Neural cell (in vitro differentiated cells): ENCODE results near the gene MIX23. TPM values are rescaled to one million over a fixed set of nuclear protein-coding genes. Genes with fewer than 3 reads are reported as not detected.

ENCODE experiments used
- H2AFZ ChIP-seq: fragments of 200-600, 300-800 bp; sonication (generic), shearing (Covaris generic); 2 replicates; pipeline ENCODE4 v1.6.0; 2014; ENCODE audit warnings: low read depth, mild to moderate bottlenecking, antibody characterized with exemption, low read length, moderate library complexity
- H3F3A ChIP-seq: fragments of 200-600 bp; shearing (Covaris generic); 2 replicates; pipeline ENCODE4 v1.6.1; 2016; ENCODE audit warnings: mild to moderate bottlenecking, moderate library complexity, mixed read lengths, antibody characterized with exemption, low read length; ENCODE audit not compliant: insufficient read depth, poor library complexity, severe bottlenecking
- H3K27ac ChIP-seq: fragments of 200-600, 300-800 bp; sonication (generic), shearing (Covaris generic); 2 replicates; pipeline ENCODE4 v1.5.1; 2014; ENCODE audit warnings: mild to moderate bottlenecking, low read length, moderate library complexity
- H3K27me3 ChIP-seq: fragments of 300-800, 200-600 bp; sonication (generic), shearing (Covaris generic); 2 replicates; pipeline ENCODE4 v1.6.0; 2014; ENCODE audit warnings: mild to moderate bottlenecking, low read depth, low read length, moderate library complexity; ENCODE audit not compliant: insufficient read depth
- H3K36me3 ChIP-seq: fragments of 300-800, 200-600 bp; sonication (generic), shearing (Covaris generic); 2 replicates; pipeline ENCODE4 v1.5.1; 2014; ENCODE audit warnings: mild to moderate bottlenecking, antibody characterized with exemption, low read length, moderate library complexity; ENCODE audit not compliant: insufficient read depth
- H3K4me2 ChIP-seq: fragments of 300-800, 200-600 bp; sonication (generic), shearing (Covaris generic); 2 replicates; pipeline ENCODE4 v1.6.0; 2014; ENCODE audit warnings: mild to moderate bottlenecking, low read length
- H3K4me3 ChIP-seq: fragments of 300-800, 200-600 bp; sonication (generic), shearing (Covaris generic); 2 replicates; pipeline ENCODE4 v1.5.1; 2014; ENCODE audit warnings: mild to moderate bottlenecking, low read length, moderate library complexity
- H3K79me2 ChIP-seq: fragments of 200-600 bp; shearing (Covaris generic); replicated peaks from 2 replicates; pipeline ENCODE4 v1.6.0; 2014; ENCODE audit warnings: mild to moderate bottlenecking, low read length, moderate library complexity; ENCODE audit not compliant: insufficient read depth
- H3K9ac ChIP-seq: fragments of 300-800, 200-600 bp; sonication (generic), shearing (Covaris generic); 2 replicates; pipeline ENCODE4 v1.6.1; 2016; ENCODE audit warnings: mild to moderate bottlenecking, low read length, mixed read lengths
- H3K9me2 ChIP-seq: fragments of 200-600 bp; shearing (Covaris generic); 2 replicates; pipeline ENCODE4 v1.6.1; 2016; ENCODE audit warnings: mild to moderate bottlenecking, low read length, mixed read lengths; ENCODE audit not compliant: insufficient read depth
- H3K9me3 ChIP-seq: fragments of 200-600, 300-800 bp; sonication (generic), shearing (Covaris generic); 2 replicates; pipeline ENCODE4 v1.6.1; 2016; ENCODE audit warnings: mild to moderate bottlenecking, mixed run types, low read length, moderate library complexity, mixed read lengths
- H4K20me1 ChIP-seq: fragments of 200-600 bp; shearing (Covaris generic); 2 replicates; pipeline ENCODE4 v1.6.1; 2016; ENCODE audit warnings: mild to moderate bottlenecking, mixed run types; ENCODE audit not compliant: insufficient read depth
- EP300 ChIP-seq: fragments of 450-650 bp; conservative IDR thresholded peaks from 2 replicates; pipeline ENCODE4 v1.6.1; 2014; ENCODE audit warnings: antibody characterized with exemption, mild to moderate bottlenecking, moderate library complexity; ENCODE audit not compliant: poor library complexity, severe bottlenecking
- EZH2 ChIP-seq: fragments of 200-600, 300-800 bp; shearing (Covaris generic), sonication (generic); IDR thresholded peaks from 2 replicates; pipeline ENCODE4 v1.6.1; 2014; ENCODE audit warnings: antibody characterized with exemption, low read length, borderline replicate concordance, mild to moderate bottlenecking; ENCODE audit not compliant: insufficient read depth, poor library complexity, severe bottlenecking
- MXI1 ChIP-seq: fragments of 450-650 bp; conservative IDR thresholded peaks from 2 replicates; pipeline ENCODE4 v1.6.1; 2014; ENCODE audit warnings: antibody characterized with exemption, mild to moderate bottlenecking; ENCODE audit not compliant: poor library complexity, severe bottlenecking
- POLR2AphosphoS5 ChIP-seq: IDR thresholded peaks from 2 replicates; pipeline ENCODE4 v1.6.1; 2012
- RAD21 ChIP-seq: fragments of 450-650 bp; conservative IDR thresholded peaks from 2 replicates; pipeline ENCODE4 v1.6.1; 2014; ENCODE audit warnings: antibody characterized with exemption, mild to moderate bottlenecking, moderate library complexity
- SMC3 ChIP-seq: fragments of 450-650 bp; conservative IDR thresholded peaks from 2 replicates; pipeline ENCODE4 v1.6.1; 2014; ENCODE audit warnings: antibody characterized with exemption, mild to moderate bottlenecking, moderate library complexity; ENCODE audit not compliant: poor library complexity
- TAF1 ChIP-seq: IDR thresholded peaks from 2 replicates; pipeline ENCODE4 v1.6.1; 2012; ENCODE audit warnings: low read depth
- polyA plus RNA-seq: library from polyadenylated mRNA; depleted of rRNA; stranded (reverse); fragments of >200 nt; gene quantifications from 2 replicates; pipeline ENCODE4 v1.2.3, GENCODE V29; 2014
- TF ChIP-seq, protein P1 (sequence below): fragments of 450-650 bp; IDR thresholded peaks from 2 replicates; pipeline ENCODE4 v1.5.1; 2014; ENCODE audit warnings: antibody characterized with exemption, mild to moderate bottlenecking, moderate library complexity; ENCODE audit not compliant: poor library complexity, severe bottlenecking
- TF ChIP-seq, protein P2 (sequence below): IDR thresholded peaks from 2 replicates; pipeline ENCODE4 v1.6.1; 2012; ENCODE audit warnings: borderline replicate concordance

MIX23 gene
- polyA plus RNA-seq, 1 donor from 2014 or later, result 87.3 TPM

DNA sequence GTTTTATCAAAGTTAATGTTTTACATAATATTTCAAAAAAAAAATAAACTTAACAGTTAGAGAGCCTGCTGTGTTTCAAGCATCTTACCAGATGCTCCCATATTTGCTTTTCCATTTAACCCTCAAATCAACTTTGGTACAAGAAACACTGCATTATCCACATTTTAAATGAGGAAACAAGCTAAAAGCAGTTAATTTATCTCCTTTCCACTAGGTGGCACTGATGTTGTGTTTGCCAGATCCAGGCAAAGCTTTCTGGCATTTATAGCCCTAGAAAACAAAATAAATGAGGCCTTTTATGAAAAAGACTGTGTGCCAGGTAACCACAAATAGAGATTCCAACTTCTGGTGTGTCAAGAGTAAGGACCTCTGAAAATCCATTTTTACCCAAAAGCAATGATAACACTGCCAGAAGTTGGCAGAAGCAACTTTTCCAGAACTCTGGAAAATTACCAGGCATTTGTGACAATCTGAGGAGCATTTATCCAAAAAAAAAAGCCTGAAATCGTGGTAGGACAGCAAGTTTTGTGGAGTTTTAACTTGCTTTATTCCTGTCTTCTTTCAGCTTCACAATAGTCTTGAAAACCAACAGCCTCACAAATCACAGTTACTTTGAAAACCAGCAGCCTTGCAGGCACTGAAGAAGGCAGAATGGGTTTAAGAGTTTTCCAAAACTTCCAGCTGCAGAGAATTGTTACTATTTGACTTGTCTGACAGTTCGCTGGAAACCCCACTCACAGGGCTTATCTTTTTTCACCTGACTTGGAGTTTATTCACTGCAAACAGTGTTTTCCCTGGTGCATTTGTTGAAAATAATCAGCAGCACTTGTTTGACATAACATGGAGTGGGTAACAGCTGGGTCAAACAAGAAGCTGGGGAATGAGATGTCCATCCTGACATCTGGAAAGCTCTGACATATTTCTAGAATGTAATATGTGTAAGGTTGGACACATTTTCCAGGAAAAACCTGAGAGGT lies 10.1 kb upstream of the MIX23 start:
- TF ChIP-seq SMC3 (peak; percentile 77), EP300 (no peak), MXI1 (no peak), RAD21 (peak; percentile 74)
- TF ChIP-seq, protein P1, sequence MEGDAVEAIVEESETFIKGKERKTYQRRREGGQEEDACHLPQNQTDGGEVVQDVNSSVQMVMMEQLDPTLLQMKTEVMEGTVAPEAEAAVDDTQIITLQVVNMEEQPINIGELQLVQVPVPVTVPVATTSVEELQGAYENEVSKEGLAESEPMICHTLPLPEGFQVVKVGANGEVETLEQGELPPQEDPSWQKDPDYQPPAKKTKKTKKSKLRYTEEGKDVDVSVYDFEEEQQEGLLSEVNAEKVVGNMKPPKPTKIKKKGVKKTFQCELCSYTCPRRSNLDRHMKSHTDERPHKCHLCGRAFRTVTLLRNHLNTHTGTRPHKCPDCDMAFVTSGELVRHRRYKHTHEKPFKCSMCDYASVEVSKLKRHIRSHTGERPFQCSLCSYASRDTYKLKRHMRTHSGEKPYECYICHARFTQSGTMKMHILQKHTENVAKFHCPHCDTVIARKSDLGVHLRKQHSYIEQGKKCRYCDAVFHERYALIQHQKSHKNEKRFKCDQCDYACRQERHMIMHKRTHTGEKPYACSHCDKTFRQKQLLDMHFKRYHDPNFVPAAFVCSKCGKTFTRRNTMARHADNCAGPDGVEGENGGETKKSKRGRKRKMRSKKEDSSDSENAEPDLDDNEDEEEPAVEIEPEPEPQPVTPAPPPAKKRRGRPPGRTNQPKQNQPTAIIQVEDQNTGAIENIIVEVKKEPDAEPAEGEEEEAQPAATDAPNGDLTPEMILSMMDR, result peak; percentile 79
- Histone ChIP-seq H2AFZ (no peak overlapping the region), H3K79me2 (no peaks in the 10 kb centered on the region), H3F3A (no peaks in the 10 kb centered on the region), H3K27me3 (no peaks in the 10 kb centered on the region), H3K9me2 (no peaks in the 10 kb centered on the region), H4K20me1 (no peaks in the 10 kb centered on the region), H3K9ac (no peak overlapping the region), H3K36me3 (no peaks in the 10 kb centered on the region), H3K27ac (no peak overlapping the region), H3K9me3 (no peaks in the 10 kb centered on the region), H3K4me3 (no peak overlapping the region), H3K4me2 (no peak overlapping the region)

DNA sequence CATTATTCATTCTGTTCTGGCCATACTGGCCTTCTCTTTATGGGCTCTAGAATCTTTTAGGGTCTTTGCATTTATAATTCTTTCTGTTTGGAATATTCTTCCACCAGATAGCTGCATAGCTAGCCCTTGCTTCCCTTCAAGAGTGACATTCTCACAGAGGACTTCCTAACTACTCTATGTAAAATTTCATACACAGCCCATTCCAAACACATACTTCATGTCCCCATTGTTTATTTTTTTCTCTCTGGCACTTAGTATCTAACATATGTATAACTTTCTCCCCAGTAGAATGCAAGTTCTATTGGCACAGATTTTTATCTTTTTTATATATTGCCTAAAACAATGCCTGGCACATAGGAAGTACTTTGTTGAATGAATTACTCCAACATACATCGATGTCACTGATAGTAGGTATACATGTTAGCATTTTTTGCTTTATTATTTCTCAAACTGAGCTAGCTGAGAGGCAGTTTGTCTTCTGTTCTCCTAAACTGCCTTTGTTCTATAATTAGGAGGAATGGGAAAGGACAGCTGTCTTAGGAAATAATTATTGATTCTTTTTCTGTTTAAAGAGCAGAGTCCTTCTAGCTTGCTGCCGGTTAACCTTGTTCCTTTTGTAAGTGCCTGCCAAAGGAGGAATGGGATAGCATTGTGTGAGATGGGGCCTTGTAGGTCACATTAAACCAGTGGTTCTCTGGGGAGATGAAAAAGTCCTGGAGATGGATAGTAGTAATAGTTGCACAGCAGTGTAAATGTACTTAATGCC lies 8.8 kb upstream of the MIX23 start:
- no peaks in the 10 kb centered on the region for H3K27me3 ChIP-seq
- no peaks in the 10 kb centered on the region for H4K20me1 ChIP-seq
- no peaks in the 10 kb centered on the region for H3F3A ChIP-seq
- H3K9me2 ChIP-seq, result no peaks in the 10 kb centered on the region
- H3K4me2 ChIP-seq, result no peak overlapping the region
- H3K4me3 ChIP-seq, result no peak overlapping the region
- no peaks in the 10 kb centered on the region for H3K36me3 ChIP-seq
- TF ChIP-seq, protein P2, sequence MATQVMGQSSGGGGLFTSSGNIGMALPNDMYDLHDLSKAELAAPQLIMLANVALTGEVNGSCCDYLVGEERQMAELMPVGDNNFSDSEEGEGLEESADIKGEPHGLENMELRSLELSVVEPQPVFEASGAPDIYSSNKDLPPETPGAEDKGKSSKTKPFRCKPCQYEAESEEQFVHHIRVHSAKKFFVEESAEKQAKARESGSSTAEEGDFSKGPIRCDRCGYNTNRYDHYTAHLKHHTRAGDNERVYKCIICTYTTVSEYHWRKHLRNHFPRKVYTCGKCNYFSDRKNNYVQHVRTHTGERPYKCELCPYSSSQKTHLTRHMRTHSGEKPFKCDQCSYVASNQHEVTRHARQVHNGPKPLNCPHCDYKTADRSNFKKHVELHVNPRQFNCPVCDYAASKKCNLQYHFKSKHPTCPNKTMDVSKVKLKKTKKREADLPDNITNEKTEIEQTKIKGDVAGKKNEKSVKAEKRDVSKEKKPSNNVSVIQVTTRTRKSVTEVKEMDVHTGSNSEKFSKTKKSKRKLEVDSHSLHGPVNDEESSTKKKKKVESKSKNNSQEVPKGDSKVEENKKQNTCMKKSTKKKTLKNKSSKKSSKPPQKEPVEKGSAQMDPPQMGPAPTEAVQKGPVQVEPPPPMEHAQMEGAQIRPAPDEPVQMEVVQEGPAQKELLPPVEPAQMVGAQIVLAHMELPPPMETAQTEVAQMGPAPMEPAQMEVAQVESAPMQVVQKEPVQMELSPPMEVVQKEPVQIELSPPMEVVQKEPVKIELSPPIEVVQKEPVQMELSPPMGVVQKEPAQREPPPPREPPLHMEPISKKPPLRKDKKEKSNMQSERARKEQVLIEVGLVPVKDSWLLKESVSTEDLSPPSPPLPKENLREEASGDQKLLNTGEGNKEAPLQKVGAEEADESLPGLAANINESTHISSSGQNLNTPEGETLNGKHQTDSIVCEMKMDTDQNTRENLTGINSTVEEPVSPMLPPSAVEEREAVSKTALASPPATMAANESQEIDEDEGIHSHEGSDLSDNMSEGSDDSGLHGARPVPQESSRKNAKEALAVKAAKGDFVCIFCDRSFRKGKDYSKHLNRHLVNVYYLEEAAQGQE, result no peak
- TF ChIP-seq, protein P1, result no peak
- TF ChIP-seq SMC3 (no peak), POLR2AphosphoS5 (no peak), TAF1 (no peak), EZH2 (no peak), MXI1 (no peak), RAD21 (no peak), EP300 (no peak)
- H3K9ac ChIP-seq, result peak overlapping the region; percentile 11
- no peak overlapping the region for H2AFZ ChIP-seq
- no peak overlapping the region for H3K27ac ChIP-seq
- H3K9me3 ChIP-seq, result no peaks in the 10 kb centered on the region
- H3K79me2 ChIP-seq, result no peaks in the 10 kb centered on the region
